DOHH2 (cell line): ENCODE data around the gene TERB1.

Experiments
- H3F3A ChIP-seq: fragments of 200-600 bp; sonication (generic), shearing (Covaris generic); 2 replicates; pipeline ENCODE4 v1.6.0; 2016; ENCODE audit warnings: antibody characterized with exemption, mild to moderate bottlenecking; ENCODE audit not compliant: control insufficient read depth, insufficient read depth
- H3K27ac ChIP-seq: fragments of 200-600 bp; sonication (generic); 2 replicates; pipeline ENCODE4 v1.5.1; 2014; ENCODE audit warnings: low read depth, mild to moderate bottlenecking, low read length, moderate library complexity
- H3K27me3 ChIP-seq: fragments of 200-600 bp; sonication (generic); 2 replicates; pipeline ENCODE4 v1.6.1; 2014; ENCODE audit warnings: mild to moderate bottlenecking, low read length, mixed read lengths; ENCODE audit not compliant: control insufficient read depth
- H3K36me3 ChIP-seq: fragments of 200-600 bp; sonication (generic); 2 replicates; pipeline ENCODE4 v1.6.1; 2014; ENCODE audit warnings: mild to moderate bottlenecking, low read length, moderate library complexity, mixed read lengths; ENCODE audit not compliant: control insufficient read depth
- H3K4me1 ChIP-seq: fragments of 200-600 bp; sonication (generic); 2 replicates; pipeline ENCODE4 v1.6.1; 2014; ENCODE audit warnings: mild to moderate bottlenecking, low read length, mixed read lengths; ENCODE audit not compliant: control insufficient read depth
- H3K4me2 ChIP-seq: fragments of 200-600 bp; sonication (generic); 2 replicates; pipeline ENCODE4 v1.6.0; 2014; ENCODE audit warnings: mild to moderate bottlenecking, low read length, moderate library complexity
- H3K4me3 ChIP-seq: fragments of 200-600 bp; sonication (generic); 2 replicates; pipeline ENCODE4 v1.5.1; 2014; ENCODE audit warnings: mild to moderate bottlenecking, low read length, mixed read lengths
- H3K79me2 ChIP-seq: fragments of 200-600 bp; sonication (generic); 2 replicates; pipeline ENCODE4 v1.6.1; 2014; ENCODE audit warnings: mild to moderate bottlenecking, low read length, mixed read lengths; ENCODE audit not compliant: control insufficient read depth
- H3K9me2 ChIP-seq: fragments of 200-600 bp; sonication (generic); replicated peaks from 2 replicates; pipeline ENCODE4 v1.6.1; 2014; ENCODE audit warnings: mild to moderate bottlenecking, low read length, mixed read lengths; ENCODE audit not compliant: control insufficient read depth
- H3K9me3 ChIP-seq: fragments of 200-600 bp; sonication (generic); 2 replicates; pipeline ENCODE4 v1.6.1; 2014; ENCODE audit warnings: antibody characterized with exemption, low read length, mixed read lengths; ENCODE audit not compliant: control insufficient read depth, insufficient read depth
- H4K20me1 ChIP-seq: fragments of 200-600 bp; sonication (generic); 2 replicates; pipeline ENCODE4 v1.6.0; 2014; ENCODE audit warnings: low read depth, mild to moderate bottlenecking, antibody characterized with exemption, low read length, moderate library complexity; ENCODE audit not compliant: control insufficient read depth, insufficient read depth
- CTCF ChIP-seq: fragments of 200-600 bp; sonication (generic); IDR thresholded peaks from one replicate; pipeline ENCODE4 v1.5.1; 2014; ENCODE audit warnings: antibody characterized with exemption, mild to moderate bottlenecking, low read depth, low read length; ENCODE audit not compliant: poor library complexity, severe bottlenecking
- EZH2phosphoT487 ChIP-seq: fragments of 200-600 bp; sonication (generic); IDR thresholded peaks from 2 replicates; pipeline ENCODE4 v1.6.1; 2017; ENCODE audit warnings: borderline replicate concordance, mild to moderate bottlenecking, antibody characterized with exemption, low read length, moderate library complexity, mixed read lengths

The TERB1 gene

GRCh38 chr16:66746682-66747081, 54.7 kb downstream of the TERB1 start:
- no peak overlapping the region for H3K27ac ChIP-seq
- no peaks in the 10 kb centered on the region for H3K9me2 ChIP-seq
- no peak overlapping the region for H3K4me3 ChIP-seq
- no peaks in the 10 kb centered on the region for H3F3A ChIP-seq
- H3K36me3 ChIP-seq, result peaks cover 76% of the 10 kb centered on the region
- H3K4me2 ChIP-seq, result no peak overlapping the region
- H3K9me3 ChIP-seq, result no peaks in the 10 kb centered on the region
- H3K27me3 ChIP-seq, result no peaks in the 10 kb centered on the region
- H3K4me1 ChIP-seq, result peaks cover 17% of the 10 kb centered on the region
- TF ChIP-seq CTCF, result no peak
- no peak for TF ChIP-seq EZH2phosphoT487
- H4K20me1 ChIP-seq, result peaks cover 12% of the 10 kb centered on the region
- H3K79me2 ChIP-seq, result peaks cover 55% of the 10 kb centered on the region

GRCh38 chr16:66746048-66746447, 55.3 kb downstream of the TERB1 start:
- Histone ChIP-seq H4K20me1 (peaks cover 12% of the 10 kb centered on the region), H3K4me1 (peaks cover 17% of the 10 kb centered on the region), H3F3A (0 out of 2 replicates have a peak, but pooled peaks cover 3% of the 10 kb centered on the region), H3K9me3 (no peaks in the 10 kb centered on the region), H3K36me3 (peaks cover 79% of the 10 kb centered on the region), H3K79me2 (peaks cover 51% of the 10 kb centered on the region), H3K27me3 (no peaks in the 10 kb centered on the region), H3K27ac (no peak overlapping the region), H3K4me2 (no peak overlapping the region), H3K9me2 (no peaks in the 10 kb centered on the region), H3K4me3 (no peak overlapping the region)
- TF ChIP-seq CTCF (no peak), EZH2phosphoT487 (no peak)

- Histone ChIP-seq H3K4me3 (no peak overlapping the region), H3K27ac (no peak overlapping the region), H3K27me3 (no peaks in the 10 kb centered on the region), H3K4me2 (no peak overlapping the region), H3K4me1 (no peaks in the 10 kb centered on the region), H3K79me2 (peaks cover 37% of the 10 kb centered on the region), H3K9me2 (no peaks in the 10 kb centered on the region), H3K36me3 (peaks cover 82% of the 10 kb centered on the region), H3K9me3 (no peaks in the 10 kb centered on the region), H4K20me1 (peaks cover 3% of the 10 kb centered on the region; the same call in 1 of the 2 replicates), H3F3A (0 out of 2 replicates have a peak, but pooled peaks cover 4% of the 10 kb centered on the region)
- no peak for TF ChIP-seq EZH2phosphoT487
- TF ChIP-seq CTCF, result no peak
Measured at GRCh38 chr16:66741950-66742808, 59.2 kb downstream of the TERB1 start.
